Muscle layer of duodenum (tissue), 2 donors: ENCODE data around the gene SDCCAG8.

ENCODE experiments used
- H3K27ac ChIP-seq: one replicate; pipeline ENCODE4 v1.7.0; 2013; ENCODE audit warnings: mild to moderate bottlenecking, low read length
- H3K27me3 ChIP-seq: one replicate; pipeline ENCODE4 v1.7.0; 2013; ENCODE audit warnings: low read depth, mild to moderate bottlenecking, control low read depth, low read length
- H3K36me3 ChIP-seq, 2 donors: one replicate each; pipeline ENCODE4 v1.7.0; 2013; ENCODE audit warnings: low read length in 2 of 2, control low read depth in 1 of 2, mild to moderate bottlenecking in 1 of 2; ENCODE audit not compliant: insufficient read depth in 2 of 2, control insufficient read depth in 1 of 2
- H3K4me1 ChIP-seq, 2 donors: one replicate each; pipeline ENCODE4 v1.7.0; 2013; ENCODE audit warnings: low read length in 2 of 2, mild to moderate bottlenecking in 2 of 2, control low read depth in 1 of 2, moderate library complexity in 1 of 2; ENCODE audit not compliant: insufficient read depth in 2 of 2, control insufficient read depth in 1 of 2
- H3K4me3 ChIP-seq, 2 donors: one replicate each; pipeline ENCODE4 v1.7.0; 2013; ENCODE audit warnings: low read length in 2 of 2, low read depth in 1 of 2, mild to moderate bottlenecking in 1 of 2
- H3K9me3 ChIP-seq, 2 donors: one replicate each; pipeline ENCODE4 v1.7.0; 2013; ENCODE audit warnings: low read length in 2 of 2, control low read depth in 1 of 2, mild to moderate bottlenecking in 1 of 2; ENCODE audit not compliant: control insufficient read depth in 1 of 2
- donor health status: healthy.

SDCCAG8 gene

DNA sequence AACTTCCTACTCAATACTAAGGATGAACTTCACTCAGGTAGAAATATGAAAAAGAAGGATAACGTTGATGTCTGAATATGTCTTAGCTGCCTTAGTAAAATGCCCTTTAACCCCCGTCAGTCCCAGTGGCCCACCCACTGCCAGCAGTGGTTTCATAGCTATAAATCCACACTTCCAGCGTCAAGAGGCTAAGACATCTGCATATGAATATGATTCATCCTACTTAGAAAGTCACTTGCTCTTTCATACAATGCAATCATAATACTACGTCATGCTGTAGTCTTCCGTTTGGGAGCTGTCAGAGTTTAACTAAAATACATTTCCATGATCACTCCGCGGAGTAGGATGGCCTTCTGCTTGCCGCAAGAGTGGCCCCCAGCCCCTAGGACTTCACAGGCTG lies 247.3 kb downstream of the SDCCAG8 start:
- Histone ChIP-seq H3K9me3 (no peaks in the 10 kb centered on the region), H3K36me3 (peaks cover 5 to 18% of the 10 kb centered on the region in 2 donors), H3K4me1 (no peaks in the 10 kb centered on the region), H3K27me3 (no peaks in the 10 kb centered on the region), H3K4me3 (no peak overlapping the region), H3K27ac (no peak overlapping the region)

DNA sequence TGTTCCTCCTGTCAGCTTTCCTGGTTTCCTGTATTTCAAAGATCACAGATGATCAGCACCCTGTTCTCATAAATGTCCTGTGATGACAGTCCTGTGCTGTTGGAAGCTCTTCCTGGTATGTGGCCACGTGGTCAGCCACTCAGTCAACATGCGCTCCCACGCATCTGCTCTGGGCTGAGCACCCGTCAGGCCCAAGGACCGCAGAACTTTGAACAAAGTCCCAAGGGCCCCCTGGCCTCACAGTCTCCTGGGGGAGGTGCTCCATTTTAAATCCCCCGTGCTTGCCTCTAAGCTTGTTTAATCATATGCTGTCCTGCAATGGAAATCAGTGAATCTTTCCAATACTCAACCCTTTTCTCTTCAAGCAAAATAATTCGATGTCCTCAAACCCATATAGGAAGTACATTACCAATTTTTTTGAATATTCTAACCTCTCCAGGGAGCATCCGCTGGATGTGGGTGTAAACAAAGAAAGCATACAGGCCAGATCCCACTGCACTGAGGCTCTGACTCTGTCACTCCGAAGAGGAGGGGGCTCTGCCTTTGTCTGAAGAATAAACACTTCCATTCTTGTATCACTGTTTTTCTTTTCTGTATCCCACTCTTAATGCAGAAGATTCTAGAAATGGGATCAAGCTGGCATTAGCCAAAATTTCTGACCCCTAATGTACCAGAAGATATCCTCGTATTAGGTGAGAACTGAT lies 250.3 kb downstream of the SDCCAG8 start:
- Histone ChIP-seq H3K27ac (no peak overlapping the region), H3K36me3 (peaks cover 3 to 14% of the 10 kb centered on the region in 2 donors), H3K27me3 (no peaks in the 10 kb centered on the region), H3K9me3 (no peaks in the 10 kb centered on the region), H3K4me3 (no peak overlapping the region), H3K4me1 (no peaks in the 10 kb centered on the region)

DNA sequence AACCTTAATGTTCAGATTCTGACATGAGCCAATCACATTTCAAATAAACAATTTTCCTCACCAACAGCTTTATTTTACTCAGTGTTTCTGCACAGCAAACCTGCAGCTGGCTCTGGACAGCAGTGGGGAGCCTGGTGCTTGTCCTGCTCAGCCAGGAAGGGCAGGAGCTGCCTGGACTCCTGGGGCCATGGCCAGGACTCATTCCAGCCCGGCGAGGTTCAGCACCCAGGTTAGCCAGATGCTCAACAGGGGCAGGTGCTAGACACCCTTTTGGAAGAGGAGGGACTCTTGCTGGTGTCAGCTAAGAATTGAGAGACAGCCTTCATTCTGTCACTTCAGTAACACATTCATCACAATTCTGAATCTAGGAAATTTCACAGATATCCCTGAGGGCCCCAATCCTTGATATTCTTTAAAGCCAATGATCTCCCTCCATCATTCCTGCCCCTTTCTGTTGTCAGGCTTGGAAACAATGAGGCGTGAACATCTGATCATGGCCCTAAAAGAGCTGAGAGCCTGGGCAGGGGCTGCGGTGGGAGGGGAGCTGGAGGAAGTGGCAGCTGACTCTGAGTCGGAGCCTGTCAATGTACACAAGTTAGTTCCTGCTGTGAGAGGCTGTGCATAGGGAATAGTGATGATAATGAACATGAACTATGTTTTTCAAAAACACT lies 251.3 kb downstream of the SDCCAG8 start:
- no peaks in the 10 kb centered on the region for H3K9me3 ChIP-seq
- H3K4me3 ChIP-seq: no peak overlapping the region
- no peaks in the 10 kb centered on the region for H3K27me3 ChIP-seq
- H3K27ac ChIP-seq: no peak overlapping the region
- peaks cover 0 to 13% of the 10 kb centered on the region in 2 donors for H3K36me3 ChIP-seq
- H3K4me1 ChIP-seq: no peaks in the 10 kb centered on the region

DNA sequence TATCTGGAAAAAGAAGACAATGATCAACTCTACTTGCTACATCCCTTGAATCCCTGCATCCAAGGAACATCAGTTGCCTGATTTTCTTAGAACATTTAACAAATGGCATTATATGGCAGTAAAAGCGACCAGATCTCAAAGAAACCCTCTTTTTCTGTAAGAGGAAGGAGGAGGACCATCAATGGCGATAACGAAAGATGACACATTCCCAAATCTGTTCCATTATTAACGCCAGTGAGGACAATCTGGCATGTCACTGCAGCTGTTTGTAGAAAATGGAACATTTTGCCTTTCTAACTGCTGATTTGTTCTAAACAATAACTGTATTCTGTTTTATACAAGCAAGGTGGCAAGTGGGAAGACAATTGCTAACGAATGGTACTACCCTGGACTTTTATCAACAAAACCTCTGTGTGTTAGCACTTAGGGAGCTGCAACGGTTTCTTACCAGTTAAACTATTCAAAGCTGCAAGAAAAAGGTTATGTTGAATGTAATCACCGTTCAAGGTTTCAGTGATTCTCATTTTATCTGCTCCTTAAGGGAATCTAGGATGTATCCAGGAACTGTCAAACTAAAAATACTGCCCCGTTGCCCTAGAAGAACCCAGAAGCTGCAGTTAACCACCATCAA lies 251.9 kb downstream of the SDCCAG8 start:
- no peaks in the 10 kb centered on the region for H3K27me3 ChIP-seq
- no peak overlapping the region for H3K27ac ChIP-seq
- no peak overlapping the region for H3K4me3 ChIP-seq
- H3K4me1 ChIP-seq: no peaks in the 10 kb centered on the region
- peaks cover 0 to 8% of the 10 kb centered on the region in 2 donors for H3K36me3 ChIP-seq
- no peaks in the 10 kb centered on the region for H3K9me3 ChIP-seq

DNA sequence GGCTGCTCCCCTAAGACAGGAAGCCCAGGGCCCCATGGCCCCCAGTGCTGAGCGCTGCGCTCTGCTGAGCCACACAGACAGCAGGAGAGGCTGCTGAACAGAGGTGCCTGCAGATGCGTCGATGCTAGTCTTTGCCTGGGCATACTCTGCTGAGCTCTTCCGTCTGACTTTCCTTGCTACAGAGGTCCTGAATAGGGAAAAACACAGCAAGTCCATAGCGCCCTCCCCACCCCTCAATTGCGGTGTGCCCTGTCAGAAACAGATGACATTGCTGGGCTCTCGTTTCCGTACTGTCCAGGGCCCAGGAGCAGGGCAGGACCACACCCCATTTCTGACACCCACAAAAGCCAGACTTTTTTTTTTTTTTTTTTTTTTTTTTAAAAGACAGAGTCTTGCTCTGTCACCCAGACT lies 252.5 kb downstream of the SDCCAG8 start:
- Histone ChIP-seq H3K36me3 (peaks cover 0 to 8% of the 10 kb centered on the region in 2 donors), H3K4me3 (no peak overlapping the region), H3K27me3 (no peaks in the 10 kb centered on the region), H3K4me1 (no peaks in the 10 kb centered on the region), H3K9me3 (no peaks in the 10 kb centered on the region), H3K27ac (no peak overlapping the region)

DNA sequence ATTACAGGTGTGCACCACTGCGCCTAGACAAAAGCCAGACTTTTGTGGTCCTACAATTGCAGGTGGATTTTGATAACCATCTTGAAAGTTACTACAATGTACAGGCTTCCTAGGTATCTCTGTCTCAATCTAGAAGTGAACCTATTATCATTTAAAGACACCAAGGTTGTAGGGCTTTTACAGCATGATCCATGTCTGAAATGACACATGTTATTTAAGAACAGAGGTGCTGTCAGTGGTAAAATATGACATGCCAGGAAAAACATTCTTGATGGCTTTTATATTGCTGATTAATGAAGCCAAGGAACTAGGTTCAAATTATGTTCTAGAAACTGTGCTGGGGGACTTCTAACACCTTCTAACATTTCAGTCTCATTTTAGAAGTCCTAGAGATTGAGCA lies 253.1 kb downstream of the SDCCAG8 start:
- Histone ChIP-seq H3K27me3 (no peaks in the 10 kb centered on the region), H3K4me1 (no peaks in the 10 kb centered on the region), H3K4me3 (no peak overlapping the region), H3K27ac (no peak overlapping the region), H3K9me3 (no peaks in the 10 kb centered on the region), H3K36me3 (peaks cover 0 to 8% of the 10 kb centered on the region in 2 donors)

DNA sequence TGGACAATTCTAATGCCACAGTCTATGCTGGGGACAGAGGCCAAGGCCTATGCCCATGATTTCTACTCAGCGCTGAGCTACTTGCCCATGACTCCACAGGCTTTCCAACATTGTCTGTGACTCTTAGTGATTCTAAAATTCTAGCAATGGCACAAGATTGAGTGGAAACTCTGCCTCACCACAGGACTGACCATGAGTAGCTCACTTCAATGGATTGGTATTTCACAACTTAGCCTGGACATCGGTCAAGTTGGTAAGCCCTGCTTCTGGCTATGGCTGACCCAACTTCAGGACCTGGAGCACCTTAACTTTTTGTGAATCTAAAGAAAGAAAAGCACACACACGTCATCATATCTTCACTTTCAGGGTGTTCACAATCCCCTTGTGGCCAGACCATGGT lies 255.1 kb downstream of the SDCCAG8 start:
- H3K27me3 ChIP-seq: no peaks in the 10 kb centered on the region
- H3K27ac ChIP-seq: no peak overlapping the region
- no peaks in the 10 kb centered on the region for H3K4me1 ChIP-seq
- no peak overlapping the region for H3K4me3 ChIP-seq
- no peaks in the 10 kb centered on the region for H3K9me3 ChIP-seq
- no peaks in the 10 kb centered on the region for H3K36me3 ChIP-seq

DNA sequence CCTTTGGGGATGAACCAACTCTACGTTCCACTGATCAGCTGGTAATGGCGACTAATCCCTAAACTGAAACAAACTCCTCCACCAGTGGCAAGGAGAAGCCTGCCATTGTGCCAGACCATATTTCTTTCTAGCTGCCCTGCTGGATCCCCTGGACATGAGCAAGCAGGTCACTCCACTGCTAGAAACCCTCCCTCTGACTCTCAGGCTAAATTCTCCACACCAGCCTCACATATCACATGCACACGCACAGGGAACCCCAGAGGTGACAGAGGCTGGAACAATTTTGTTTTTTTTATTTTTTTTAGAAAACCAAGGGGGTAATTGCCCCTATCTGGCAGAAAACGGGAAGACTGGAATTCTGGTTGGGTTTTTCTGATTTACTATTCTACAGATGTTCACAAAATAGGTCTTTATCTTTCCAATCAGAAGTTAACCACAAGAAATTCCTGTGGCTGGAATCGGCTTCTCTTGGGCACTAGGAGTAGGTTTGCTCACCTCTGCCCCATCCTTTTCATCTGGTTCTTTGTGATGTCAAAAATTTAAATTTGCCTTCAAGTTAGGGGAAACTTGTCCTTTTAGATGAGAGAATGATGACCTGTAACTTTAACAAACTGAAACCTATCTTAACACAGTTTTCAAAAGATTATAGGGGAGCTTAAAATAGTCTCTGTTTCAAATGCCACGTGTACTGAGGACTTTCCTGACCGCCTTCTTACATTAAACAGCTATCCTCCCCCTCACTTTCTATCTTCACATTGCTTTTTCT lies 258.1 kb downstream of the SDCCAG8 start:
- Histone ChIP-seq H3K27me3 (no peaks in the 10 kb centered on the region), H3K9me3 (peaks cover 0 to 3% of the 10 kb centered on the region in 2 donors), H3K4me1 (no peaks in the 10 kb centered on the region), H3K36me3 (peaks cover 0 to 7% of the 10 kb centered on the region in 2 donors), H3K4me3 (no peak overlapping the region), H3K27ac (no peak overlapping the region)

DNA sequence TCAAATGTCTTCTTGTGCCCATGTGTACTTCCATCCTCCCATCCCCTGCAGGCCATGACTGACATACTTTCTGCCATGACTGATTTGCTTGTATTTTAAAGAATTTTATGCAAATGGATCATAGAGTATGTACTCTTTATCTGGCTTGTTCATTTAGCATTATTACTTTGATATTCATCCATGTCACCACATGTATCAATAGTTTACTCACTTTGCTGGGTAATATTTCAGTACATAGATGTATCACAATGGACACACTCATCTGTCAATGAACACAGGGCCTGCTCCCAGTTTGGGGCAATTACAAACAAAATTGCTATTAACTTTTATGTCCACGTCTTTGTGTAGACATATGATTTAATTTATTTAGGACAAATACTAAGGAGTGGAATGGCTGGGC lies 259.1 kb downstream of the SDCCAG8 start:
- Histone ChIP-seq H3K4me3 (no peak overlapping the region), H3K9me3 (peaks cover 0 to 3% of the 10 kb centered on the region in 2 donors), H3K27me3 (no peaks in the 10 kb centered on the region), H3K36me3 (peaks cover 0 to 7% of the 10 kb centered on the region in 2 donors), H3K4me1 (no peaks in the 10 kb centered on the region), H3K27ac (no peak overlapping the region)

DNA sequence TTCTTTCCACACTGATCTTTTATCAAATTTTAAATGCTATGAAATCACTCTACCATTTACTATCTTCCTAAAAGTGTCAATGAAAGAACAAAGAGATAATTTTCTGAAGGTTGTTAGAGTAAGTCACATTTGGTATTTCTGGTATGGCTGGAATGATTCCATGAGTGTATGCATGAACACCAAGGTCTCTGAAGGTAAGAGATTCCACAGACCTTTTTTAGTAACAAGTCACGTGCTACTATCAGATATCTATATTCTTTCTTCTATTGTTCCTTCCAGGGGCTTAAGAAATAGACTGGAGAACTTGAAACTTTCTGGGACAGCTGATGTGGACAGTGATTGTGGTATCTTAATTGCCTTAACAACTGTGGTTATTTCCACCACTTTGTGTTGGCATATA lies 265.0 kb downstream of the SDCCAG8 start:
- H3K4me1 ChIP-seq: peaks cover 0 to 4% of the 10 kb centered on the region in 2 donors
- peaks cover 0 to 3% of the 10 kb centered on the region in 2 donors for H3K9me3 ChIP-seq
- no peak overlapping the region for H3K27ac ChIP-seq
- no peaks in the 10 kb centered on the region for H3K27me3 ChIP-seq
- H3K36me3 ChIP-seq: peaks cover 0 to 7% of the 10 kb centered on the region in 2 donors
- no peak overlapping the region for H3K4me3 ChIP-seq

DNA sequence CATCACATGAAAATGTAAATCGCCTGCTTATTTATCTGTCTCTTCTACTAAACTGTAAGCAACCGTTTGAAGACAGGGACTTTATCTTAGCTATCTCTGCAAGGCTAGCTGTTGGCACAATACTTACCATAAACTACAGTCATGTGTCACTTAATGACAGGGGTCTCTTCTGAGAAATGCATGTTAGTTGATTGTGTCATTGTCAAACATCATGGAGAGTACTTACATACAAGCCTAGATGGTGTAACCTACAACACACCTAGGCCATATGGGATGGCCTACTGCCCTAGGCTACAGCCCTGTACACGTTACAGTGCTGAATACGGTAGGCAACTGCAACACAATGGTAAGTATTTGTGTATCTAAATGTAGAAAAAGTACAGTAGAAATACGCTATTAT lies 267.9 kb downstream of the SDCCAG8 start:
- Histone ChIP-seq H3K9me3 (no peaks in the 10 kb centered on the region), H3K4me1 (peaks cover 0 to 4% of the 10 kb centered on the region in 2 donors), H3K27me3 (no peaks in the 10 kb centered on the region), H3K4me3 (no peak overlapping the region), H3K36me3 (no peaks in the 10 kb centered on the region), H3K27ac (no peak overlapping the region)
